GM12864 (cell line): ENCODE measurements around the gene LRP5.
A peak's percentile ranks its signal among the peaks of the same experiment; 100 is the strongest.
"Not testable (repeated sequence)": the region's sequence is repeated elsewhere in the genome, so short reads cannot be mapped to it uniquely, and the experiment has no call there.

Source experiments
- DNase-seq: peaks from one replicate; pipeline ENCODE4 v3.0.0-alpha.2; 2011; ENCODE audit warnings: low read depth
- H3K4me3 ChIP-seq: 2 replicates; pipeline ENCODE4 v1.5.1; 2011; ENCODE audit warnings: mild to moderate bottlenecking, low read depth, low read length, control low read depth
- TF ChIP-seq, protein P1 (sequence below): IDR thresholded peaks from 2 replicates; pipeline ENCODE4 v1.5.1; 2011; ENCODE audit warnings: low read depth, mild to moderate bottlenecking, moderate library complexity, low read length, control low read depth, inconsistent platforms; ENCODE audit errors: missing control alignments

LRP5 gene

DNA sequence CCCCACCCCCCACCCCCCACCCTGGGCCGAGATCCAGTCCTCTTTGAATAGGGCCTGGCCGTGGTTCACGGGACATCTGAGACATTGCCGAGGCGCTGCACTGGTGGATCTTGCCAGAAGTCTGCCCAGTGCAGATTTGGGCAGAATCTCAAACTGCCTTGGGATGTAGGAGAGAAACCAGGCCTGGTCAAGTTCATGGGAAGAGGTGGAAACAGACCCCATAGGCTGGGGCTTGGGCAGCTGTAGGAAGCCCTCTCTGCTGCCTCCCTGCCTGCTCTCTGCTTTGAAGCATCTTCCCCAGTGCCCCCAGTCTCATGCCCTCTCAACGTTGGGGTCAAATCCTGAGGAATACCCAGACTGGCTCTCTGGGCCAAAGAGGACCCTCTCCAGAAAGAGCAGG lies 132.2 kb downstream of the LRP5 start:
- no peak for DNase-seq
- TF ChIP-seq, protein P1, sequence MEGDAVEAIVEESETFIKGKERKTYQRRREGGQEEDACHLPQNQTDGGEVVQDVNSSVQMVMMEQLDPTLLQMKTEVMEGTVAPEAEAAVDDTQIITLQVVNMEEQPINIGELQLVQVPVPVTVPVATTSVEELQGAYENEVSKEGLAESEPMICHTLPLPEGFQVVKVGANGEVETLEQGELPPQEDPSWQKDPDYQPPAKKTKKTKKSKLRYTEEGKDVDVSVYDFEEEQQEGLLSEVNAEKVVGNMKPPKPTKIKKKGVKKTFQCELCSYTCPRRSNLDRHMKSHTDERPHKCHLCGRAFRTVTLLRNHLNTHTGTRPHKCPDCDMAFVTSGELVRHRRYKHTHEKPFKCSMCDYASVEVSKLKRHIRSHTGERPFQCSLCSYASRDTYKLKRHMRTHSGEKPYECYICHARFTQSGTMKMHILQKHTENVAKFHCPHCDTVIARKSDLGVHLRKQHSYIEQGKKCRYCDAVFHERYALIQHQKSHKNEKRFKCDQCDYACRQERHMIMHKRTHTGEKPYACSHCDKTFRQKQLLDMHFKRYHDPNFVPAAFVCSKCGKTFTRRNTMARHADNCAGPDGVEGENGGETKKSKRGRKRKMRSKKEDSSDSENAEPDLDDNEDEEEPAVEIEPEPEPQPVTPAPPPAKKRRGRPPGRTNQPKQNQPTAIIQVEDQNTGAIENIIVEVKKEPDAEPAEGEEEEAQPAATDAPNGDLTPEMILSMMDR, result no peak

DNA sequence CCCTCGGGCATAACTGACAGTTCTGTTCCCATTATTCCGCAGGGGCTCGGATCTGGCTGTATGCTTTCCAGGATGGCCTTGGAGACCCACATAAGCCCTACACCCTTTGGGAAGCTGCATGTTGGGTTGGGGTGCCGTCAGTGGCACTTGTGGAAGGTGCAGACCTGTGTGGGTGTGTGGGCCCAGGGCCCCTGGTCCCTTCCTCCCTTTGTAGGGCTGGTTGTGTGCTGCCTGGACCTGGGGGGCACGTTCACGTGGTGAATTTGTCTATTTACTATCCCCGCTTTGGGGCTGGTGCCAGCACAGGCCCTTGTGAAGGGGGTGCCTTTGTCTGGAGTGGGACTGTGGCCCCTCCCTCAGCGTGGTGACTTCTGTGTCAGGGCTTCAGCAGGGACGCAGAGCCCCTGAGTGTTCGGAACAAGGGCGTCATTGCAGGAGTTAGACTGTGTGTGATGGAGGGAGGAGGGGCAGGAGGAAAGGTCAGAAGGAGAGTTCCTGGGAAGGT lies 133.2 kb downstream of the LRP5 start:
- TF ChIP-seq, protein P1, result no peak
- no peak for DNase-seq
- no peak overlapping the region for H3K4me3 ChIP-seq

More for the DNA sequence above, 132.2 kb downstream of the LRP5 start:
- no peak overlapping the region for H3K4me3 ChIP-seq

GRCh38 chr11:68446046-68446725 lies 133.8 kb downstream of the LRP5 start:
- TF ChIP-seq, protein P1, result no peak
- DNase-seq, result no peak
- H3K4me3 ChIP-seq, result no peak overlapping the region

GRCh38 chr11:68447015-68447801 lies 134.8 kb downstream of the LRP5 start:
- no peak overlapping the region for H3K4me3 ChIP-seq
- TF ChIP-seq, protein P1, result peak; percentile 94
- no peak for DNase-seq

DNA sequence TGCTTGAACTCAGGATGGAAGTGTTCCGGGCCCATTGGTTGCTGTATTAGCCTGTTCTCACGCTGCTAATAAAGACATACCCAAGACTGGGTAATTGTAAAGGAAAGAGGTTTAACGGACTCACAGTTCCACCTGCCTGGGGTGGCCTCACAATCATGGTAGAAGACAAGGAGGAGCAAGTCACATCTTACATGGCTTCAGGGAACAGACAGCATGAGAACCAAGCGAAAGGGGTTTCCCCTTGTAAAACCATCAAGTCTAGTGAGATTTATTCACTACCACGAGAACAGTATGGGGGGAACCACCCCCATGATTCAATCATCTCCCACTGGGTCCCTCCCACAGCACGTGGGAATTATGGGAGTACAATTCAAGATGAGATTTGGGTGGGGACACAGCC lies 135.5 kb downstream of the LRP5 start:
- not testable (repeated sequence) for DNase-seq, H3K4me3 ChIP-seq

DNA sequence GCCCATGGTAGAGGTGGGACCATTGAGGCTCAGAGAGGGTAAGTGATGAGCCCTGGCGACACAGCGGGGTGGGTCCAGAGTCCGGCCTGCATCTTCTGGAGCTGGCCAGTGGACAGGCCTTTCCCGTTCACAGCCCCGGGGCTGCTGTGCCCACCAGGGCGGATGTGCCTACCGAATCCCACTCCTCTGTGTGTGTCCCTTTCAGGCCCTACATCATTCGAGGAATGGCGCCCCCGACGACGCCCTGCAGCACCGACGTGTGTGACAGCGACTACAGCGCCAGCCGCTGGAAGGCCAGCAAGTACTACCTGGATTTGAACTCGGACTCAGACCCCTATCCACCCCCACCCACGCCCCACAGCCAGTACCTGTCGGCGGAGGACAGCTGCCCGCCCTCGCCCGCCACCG lies 136.2 kb downstream of the LRP5 start:
- no peak overlapping the region for H3K4me3 ChIP-seq
- TF ChIP-seq, protein P1, result no peak
- DNase-seq, result no peak

- TF ChIP-seq, protein P1, result no peak
- DNase-seq, result no peak
Observed at GRCh38 chr11:68449951-68450350, 137.6 kb downstream of the LRP5 start.

More at GRCh38 chr11:68449951-68450350, 137.6 kb downstream of the LRP5 start:
- H3K4me3 ChIP-seq, result no peak overlapping the region
